PC-9 (cell line): ENCODE data around the gene STK32B. TPM values are rescaled to one million over a fixed set of nuclear protein-coding genes. Genes with fewer than 3 reads are reported as not detected.

Experiments
- BruUV-seq: library from RNA; stranded (reverse); fragments of 400-500 nt; replicated peaks from 2 replicates; lab custom pipeline; 2021; lab: Mats Ljungman, UMichigan
- CTCF ChIA-PET: fragments of 300-600 bp; sonication (Branson Sonifier 250); formaldehyde crosslinking; loops from one replicate; lab custom pipeline; 2022; ENCODE audit warnings: antibody characterized with exemption; lab: Charles Lee
- POLR2A ChIA-PET: fragments of 300-600 bp; sonication (Branson Sonifier 250); formaldehyde crosslinking; loops from one replicate; lab custom pipeline; 2022; ENCODE audit warnings: antibody characterized with exemption; ENCODE audit not compliant: unreplicated experiment; lab: Charles Lee
- DNase-seq, 2 experiments: peaks; one replicate each; pipeline versions ENCODE4 v3.0.0 to v3.0.0-alpha.2; 2015 to 2022; ENCODE audit warnings: mixed read lengths in 1 of 2
- H2AFZ ChIP-seq: fragments of 200-600 bp; sonication (generic); 2 replicates; pipeline ENCODE4 v1.8.1; 2017; ENCODE audit warnings: antibody characterized with exemption
- H3F3A ChIP-seq: fragments of 200-600 bp; sonication (generic); 2 replicates; pipeline ENCODE4 v1.8.1; 2017; ENCODE audit warnings: antibody characterized with exemption, mild to moderate bottlenecking, low read depth; ENCODE audit not compliant: insufficient read depth
- H3K27ac ChIP-seq: fragments of 200-600 bp; sonication (generic); 2 replicates; pipeline ENCODE4 v1.6.1; 2016; ENCODE audit warnings: mixed run types
- H3K27me3 ChIP-seq: fragments of 200-600 bp; sonication (generic); 2 replicates; pipeline ENCODE4 v1.6.1; 2016; ENCODE audit warnings: low read depth, mixed run types; ENCODE audit not compliant: insufficient read depth
- H3K36me3 ChIP-seq: fragments of 200-600 bp; sonication (generic); 2 replicates; pipeline ENCODE4 v1.6.1; 2016; ENCODE audit warnings: low read depth, mixed run types
- H3K4me1 ChIP-seq: fragments of 200-600 bp; sonication (generic); replicated peaks from 2 replicates; pipeline ENCODE4 v1.6.1; 2016; ENCODE audit warnings: mixed run types; ENCODE audit not compliant: insufficient read depth
- H3K4me2 ChIP-seq: fragments of 200-600 bp; sonication (generic); 2 replicates; pipeline ENCODE4 v1.6.1; 2017; ENCODE audit warnings: mixed run types
- H3K4me3 ChIP-seq: fragments of 200-600 bp; sonication (generic); 2 replicates; pipeline ENCODE4 v1.6.1; 2016; ENCODE audit warnings: mixed run types
- H3K79me2 ChIP-seq: fragments of 200-600 bp; sonication (generic); 2 replicates; pipeline ENCODE4 v1.6.1; 2017; ENCODE audit warnings: low read depth, mixed run types
- H3K9me2 ChIP-seq: fragments of 200-600 bp; sonication (generic); 2 replicates; pipeline ENCODE4 v1.8.1; 2017; ENCODE audit warnings: mild to moderate bottlenecking; ENCODE audit not compliant: insufficient read depth
- H3K9me3 ChIP-seq: fragments of 200-600 bp; sonication (generic); 2 replicates; pipeline ENCODE4 v1.8.1; 2016; ENCODE audit warnings: low read depth; ENCODE audit not compliant: insufficient read depth
- H4K20me1 ChIP-seq: fragments of 200-600 bp; sonication (generic); 2 replicates; pipeline ENCODE4 v1.8.1; 2017; ENCODE audit not compliant: insufficient read depth
- EZH2 ChIP-seq: fragments of 200-600 bp; sonication (generic); IDR thresholded peaks from 2 replicates; pipeline ENCODE4 v1.8.0; 2017; ENCODE audit warnings: antibody characterized with exemption, low read depth
- intact Hi-C: fragments of 100-400 bp; cut with micrococcal nuclease; formaldehyde crosslinking; loops from one replicate; pipeline ENCODE4 v1.10.0; 2022; ENCODE audit not compliant: unreplicated experiment
- total RNA-seq: library from RNA; stranded (reverse); gene quantifications from 2 replicates; pipeline ENCODE4 v1.2.3, GENCODE V29; 2021
- TF ChIP-seq, protein P1 (sequence below): fragments of 200-600 bp; sonication (generic); conservative IDR thresholded peaks from 2 replicates; pipeline ENCODE4 v1.6.1; 2017; ENCODE audit warnings: mixed run types, antibody characterized with exemption, mild to moderate bottlenecking, moderate library complexity

Gene STK32B
- total RNA-seq, 1 experiment from 2014 or later, result not detected

DNA sequence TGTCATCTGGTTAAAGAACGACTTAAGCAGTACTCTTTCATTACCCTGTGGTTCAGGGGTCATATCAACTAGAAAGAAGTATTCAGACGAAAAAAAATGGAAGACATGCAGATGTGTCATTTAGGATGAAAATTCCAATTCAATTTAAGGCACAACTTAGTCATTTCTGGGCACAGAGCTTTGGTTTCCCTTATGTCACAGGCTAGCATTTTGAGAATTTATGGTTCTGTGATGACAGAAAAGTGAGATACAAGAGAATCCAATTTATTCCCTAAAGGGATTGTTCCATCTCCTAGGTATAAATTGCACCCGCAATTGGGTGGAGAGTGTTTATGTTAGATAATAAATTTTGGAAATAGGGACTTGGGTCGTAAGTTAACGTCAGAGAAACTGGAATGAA, 306.6 kb downstream of the STK32B start:
- Histone ChIP-seq H3F3A (no peaks in the 10 kb centered on the region), H2AFZ (no peak overlapping the region), H3K4me3 (no peak overlapping the region), H3K9me2 (no peaks in the 10 kb centered on the region), H3K27me3 (no peaks in the 10 kb centered on the region), H3K79me2 (no peaks in the 10 kb centered on the region), H4K20me1 (no peaks in the 10 kb centered on the region), H3K4me1 (no peaks in the 10 kb centered on the region), H3K36me3 (no peaks in the 10 kb centered on the region), H3K4me2 (no peak overlapping the region), H3K27ac (no peak overlapping the region), H3K9me3 (no peaks in the 10 kb centered on the region)
- POLR2A ChIA-PET, result no interaction called here
- DNase-seq, result no peak
- intact Hi-C loops, result no loop called here
- CTCF ChIA-PET, result no interaction called here
- TF ChIP-seq, protein P1, sequence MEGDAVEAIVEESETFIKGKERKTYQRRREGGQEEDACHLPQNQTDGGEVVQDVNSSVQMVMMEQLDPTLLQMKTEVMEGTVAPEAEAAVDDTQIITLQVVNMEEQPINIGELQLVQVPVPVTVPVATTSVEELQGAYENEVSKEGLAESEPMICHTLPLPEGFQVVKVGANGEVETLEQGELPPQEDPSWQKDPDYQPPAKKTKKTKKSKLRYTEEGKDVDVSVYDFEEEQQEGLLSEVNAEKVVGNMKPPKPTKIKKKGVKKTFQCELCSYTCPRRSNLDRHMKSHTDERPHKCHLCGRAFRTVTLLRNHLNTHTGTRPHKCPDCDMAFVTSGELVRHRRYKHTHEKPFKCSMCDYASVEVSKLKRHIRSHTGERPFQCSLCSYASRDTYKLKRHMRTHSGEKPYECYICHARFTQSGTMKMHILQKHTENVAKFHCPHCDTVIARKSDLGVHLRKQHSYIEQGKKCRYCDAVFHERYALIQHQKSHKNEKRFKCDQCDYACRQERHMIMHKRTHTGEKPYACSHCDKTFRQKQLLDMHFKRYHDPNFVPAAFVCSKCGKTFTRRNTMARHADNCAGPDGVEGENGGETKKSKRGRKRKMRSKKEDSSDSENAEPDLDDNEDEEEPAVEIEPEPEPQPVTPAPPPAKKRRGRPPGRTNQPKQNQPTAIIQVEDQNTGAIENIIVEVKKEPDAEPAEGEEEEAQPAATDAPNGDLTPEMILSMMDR, result no peak
- no peak for TF ChIP-seq EZH2
- BruUV-seq, result no TSS peak

DNA sequence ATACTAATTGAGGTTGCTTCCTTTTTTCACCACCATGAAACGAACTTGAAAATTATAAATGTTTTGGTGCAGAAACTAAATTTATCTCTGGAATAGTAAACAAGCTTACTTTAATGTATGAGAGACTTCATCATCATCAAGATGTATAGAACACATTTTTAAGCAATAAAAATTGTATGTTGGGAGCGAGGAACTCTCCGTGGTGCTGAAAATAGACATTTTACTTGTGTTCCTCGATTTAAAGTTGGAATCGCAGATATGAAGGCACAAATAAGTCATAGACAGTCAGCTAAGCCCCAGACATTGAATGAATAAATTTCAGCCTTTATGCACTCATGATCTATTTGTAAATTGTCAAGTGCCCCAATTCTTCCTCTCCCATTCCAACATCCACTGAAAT, 310.7 kb downstream of the STK32B start:
- H3K27me3 ChIP-seq, result no peaks in the 10 kb centered on the region
- no peaks in the 10 kb centered on the region for H3K9me2 ChIP-seq
- H3K4me2 ChIP-seq, result no peak overlapping the region
- H3K9me3 ChIP-seq, result no peaks in the 10 kb centered on the region
- no peaks in the 10 kb centered on the region for H4K20me1 ChIP-seq
- DNase-seq, result no peak
- TF ChIP-seq, protein P1, result no peak
- TF ChIP-seq EZH2, result no peak
- H3F3A ChIP-seq, result peaks cover 10% of the 10 kb centered on the region; the same call in 1 of the 2 replicates
- intact Hi-C loops, result no loop called here
- H2AFZ ChIP-seq, result no peak overlapping the region
- no peaks in the 10 kb centered on the region for H3K36me3 ChIP-seq
- no peak overlapping the region for H3K27ac ChIP-seq
- no TSS peak for BruUV-seq
- H3K4me3 ChIP-seq, result no peak overlapping the region
- no peaks in the 10 kb centered on the region; the same call in 1 of the 2 replicates for H3K4me1 ChIP-seq
- POLR2A ChIA-PET, result no interaction called here
- H3K79me2 ChIP-seq, result no peaks in the 10 kb centered on the region
- CTCF ChIA-PET, result no interaction called here

DNA sequence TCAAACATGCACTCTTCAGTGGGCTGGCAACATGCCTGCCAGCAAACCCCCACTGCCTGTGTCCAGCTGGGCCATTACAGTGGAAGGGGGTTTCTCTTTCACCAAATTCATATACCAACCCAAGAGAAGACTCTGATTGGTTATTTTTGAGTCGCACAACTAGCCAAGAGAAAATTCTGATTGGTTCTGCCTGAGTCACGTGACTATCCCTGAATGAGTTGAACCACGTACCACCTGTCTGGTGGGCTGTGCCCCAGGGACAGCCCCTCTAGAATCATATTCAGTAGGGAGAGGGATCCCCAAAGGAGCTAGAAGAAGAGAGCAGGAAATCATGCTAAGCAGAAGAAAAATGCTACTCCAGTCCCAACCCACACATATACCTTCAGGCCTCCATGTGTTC, 313.1 kb downstream of the STK32B start:
- Histone ChIP-seq H3K4me1 (no peaks in the 10 kb centered on the region; the same call in 1 of the 2 replicates), H3F3A (peaks cover 10% of the 10 kb centered on the region; the same call in 1 of the 2 replicates), H3K9me2 (no peaks in the 10 kb centered on the region), H3K79me2 (no peaks in the 10 kb centered on the region), H4K20me1 (no peaks in the 10 kb centered on the region), H3K4me2 (no peak overlapping the region), H2AFZ (no peak overlapping the region), H3K27ac (no peak overlapping the region), H3K27me3 (no peaks in the 10 kb centered on the region), H3K36me3 (no peaks in the 10 kb centered on the region), H3K4me3 (no peak overlapping the region), H3K9me3 (no peaks in the 10 kb centered on the region)
- no peak for DNase-seq
- CTCF ChIA-PET, result no interaction called here
- POLR2A ChIA-PET, result no interaction called here
- TF ChIP-seq, protein P1, result no peak
- no peak for TF ChIP-seq EZH2
- intact Hi-C loops, result no loop called here
- no TSS peak for BruUV-seq
